GM21360 (cell line): ENCODE measurements around the gene CTBP1.

ENCODE experiments used
- ATAC-seq: cut with Tn5 transposase; IDR thresholded peaks from one replicate; pipeline ENCODE4 v1.9.1; 2021; ENCODE audit warnings: mild to moderate bottlenecking, moderate library complexity; ENCODE audit not compliant: unreplicated experiment

CTBP1 gene

DNA sequence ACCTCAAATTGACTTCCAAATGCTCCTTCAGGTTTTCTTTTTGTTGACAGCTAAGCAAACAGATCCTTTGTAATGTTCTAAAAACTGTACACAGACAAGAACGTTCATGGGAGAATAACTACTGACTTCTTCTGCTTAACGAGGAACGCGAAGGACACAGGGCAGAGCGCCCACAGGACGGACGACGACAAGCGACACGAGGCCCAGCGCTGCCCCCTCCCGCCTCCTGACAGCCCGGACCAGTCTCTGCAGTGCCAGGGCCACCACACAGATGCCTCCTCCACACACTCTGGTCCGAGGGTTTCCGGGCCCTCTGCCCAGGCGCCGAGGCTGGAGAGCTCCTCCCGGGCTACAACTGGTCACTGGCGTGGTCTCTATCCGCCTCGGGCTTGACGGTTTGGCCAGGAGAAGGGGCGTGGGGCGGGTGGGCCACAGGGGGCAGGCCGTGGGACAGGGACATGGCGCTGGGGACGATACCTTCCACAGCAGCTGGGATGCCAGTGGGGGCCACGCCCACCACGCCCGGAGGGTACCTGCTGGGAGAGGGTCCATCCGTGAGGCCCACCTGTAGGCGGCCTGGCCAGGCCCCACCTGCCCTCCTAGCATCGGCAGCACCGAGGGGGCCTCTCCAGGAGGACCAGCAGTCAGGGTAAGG lies 36.9 kb downstream of the CTBP1 start:
- no peak for ATAC-seq

DNA sequence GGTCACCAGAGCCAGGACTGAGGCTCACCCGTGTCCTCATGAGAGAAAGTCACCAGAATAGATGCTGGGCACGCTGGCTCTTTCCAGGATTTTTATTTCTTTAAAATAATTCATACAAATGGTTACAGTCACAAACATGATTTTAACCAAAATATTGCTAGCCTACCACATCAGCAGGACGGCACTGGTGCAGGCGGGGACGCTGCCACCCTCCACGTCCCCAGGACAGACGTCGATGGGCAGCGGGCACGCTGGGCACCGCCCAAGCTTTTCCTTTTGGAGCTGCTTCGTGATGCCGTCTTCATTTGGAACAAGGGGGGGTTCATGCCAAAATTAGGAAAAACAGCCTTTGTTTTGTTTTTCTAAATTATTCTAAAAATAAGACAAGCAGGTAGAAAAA lies 37.6 kb downstream of the CTBP1 start:
- no peak for ATAC-seq

DNA sequence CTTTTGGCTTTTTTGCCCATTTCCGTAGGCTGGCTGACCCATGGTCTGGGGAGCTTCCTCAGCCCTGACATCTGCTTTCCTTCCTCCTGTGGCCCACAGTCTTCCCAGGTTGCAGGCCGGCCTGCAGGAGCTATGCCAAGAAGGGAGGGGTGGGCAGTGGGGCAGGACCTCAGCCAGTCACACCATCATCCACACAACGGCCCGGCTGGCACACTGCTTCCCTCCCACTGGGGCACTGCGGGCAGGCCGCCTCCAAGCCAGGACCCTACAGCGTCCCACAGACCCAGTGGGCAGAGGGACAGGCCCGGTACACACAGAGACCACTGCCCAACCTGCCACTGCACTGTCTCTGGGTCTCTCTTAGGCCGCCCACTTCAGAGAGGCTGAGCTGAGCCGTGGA lies 38.0 kb downstream of the CTBP1 start:
- no peak for ATAC-seq

DNA sequence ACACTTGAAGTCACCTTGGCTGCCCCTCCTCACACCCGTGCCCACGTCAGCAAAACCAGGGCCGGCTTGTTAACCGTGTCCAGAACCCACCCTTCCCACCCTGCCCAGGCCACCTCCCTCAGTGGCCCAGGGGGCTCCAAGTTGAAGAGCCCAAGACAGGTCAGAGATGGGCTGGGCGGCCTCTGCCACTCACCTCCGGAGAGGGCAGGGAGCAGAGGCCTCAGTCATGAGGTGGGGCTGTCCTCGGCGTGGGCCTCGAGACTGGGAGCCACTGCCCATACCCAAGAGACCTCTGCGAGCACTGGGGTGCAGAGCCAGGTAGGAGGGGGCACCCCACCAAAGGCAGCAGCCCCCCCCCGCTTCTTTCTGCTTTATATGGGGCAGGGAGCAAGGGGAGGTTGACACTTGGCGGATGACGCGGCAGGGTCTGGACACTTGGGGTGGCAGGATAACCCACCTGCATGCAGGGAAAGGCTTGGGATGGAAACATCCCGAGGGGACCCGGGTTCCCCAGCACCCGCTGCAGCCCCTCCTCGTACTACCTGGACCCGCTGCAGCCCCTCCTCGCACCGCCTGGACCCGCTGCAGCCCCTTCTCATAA lies 38.6 kb downstream of the CTBP1 start:
- no peak for ATAC-seq

DNA sequence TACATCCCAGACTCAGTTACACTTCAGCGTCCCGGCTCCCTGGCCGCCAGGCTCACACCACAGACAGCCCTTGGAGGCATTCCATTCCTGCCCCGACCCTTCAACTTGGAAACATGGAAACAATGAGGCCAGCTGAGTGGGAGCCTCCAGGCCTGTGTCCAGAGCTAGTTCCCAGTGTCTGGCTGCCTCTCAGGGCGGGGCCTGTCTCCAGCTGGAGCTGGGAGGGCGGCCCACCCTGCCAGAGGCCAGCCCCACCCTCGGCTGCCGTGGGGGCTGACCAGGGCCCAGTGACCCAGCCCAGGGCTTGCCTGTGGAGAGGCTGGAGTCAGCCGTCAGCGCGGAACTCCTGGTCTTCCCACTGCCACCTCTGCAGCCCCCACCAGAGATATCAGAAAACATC lies 39.1 kb downstream of the CTBP1 start:
- no peak for ATAC-seq

DNA sequence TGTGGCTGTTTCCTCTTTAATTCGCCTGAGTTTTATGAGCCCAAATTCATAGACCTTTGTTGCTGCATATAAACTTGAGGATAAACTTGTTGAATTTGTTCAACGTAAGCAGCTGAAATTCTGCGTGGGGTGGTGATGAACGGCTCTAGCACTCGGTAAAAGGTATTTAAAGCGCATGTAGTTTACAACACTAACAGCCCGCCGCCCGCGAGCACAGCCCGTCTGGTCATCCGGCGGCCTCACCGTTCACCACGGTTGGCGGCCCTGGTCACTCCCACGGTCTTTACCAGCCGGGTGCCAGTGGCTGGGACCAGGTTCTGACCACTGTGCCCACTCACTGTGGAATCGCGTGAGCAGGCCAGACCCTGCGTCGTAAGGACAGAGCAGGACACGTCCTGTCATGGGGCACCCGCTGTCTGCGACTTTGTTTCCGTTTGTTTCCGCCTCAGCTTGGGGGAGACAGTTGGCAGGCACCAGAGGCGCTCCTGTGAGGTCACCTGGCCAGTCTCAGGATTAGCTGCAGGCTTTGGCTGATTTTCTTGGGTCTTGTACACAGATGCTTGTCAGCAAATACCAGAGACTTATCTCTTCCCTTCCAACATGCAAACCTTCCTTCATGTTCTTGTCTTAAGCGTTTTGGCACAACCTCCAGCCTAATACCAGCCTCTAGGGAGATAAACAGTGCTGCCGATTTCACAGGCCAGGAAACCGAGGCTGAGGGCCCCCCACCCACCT lies 39.8 kb downstream of the CTBP1 start:
- no peak for ATAC-seq

DNA sequence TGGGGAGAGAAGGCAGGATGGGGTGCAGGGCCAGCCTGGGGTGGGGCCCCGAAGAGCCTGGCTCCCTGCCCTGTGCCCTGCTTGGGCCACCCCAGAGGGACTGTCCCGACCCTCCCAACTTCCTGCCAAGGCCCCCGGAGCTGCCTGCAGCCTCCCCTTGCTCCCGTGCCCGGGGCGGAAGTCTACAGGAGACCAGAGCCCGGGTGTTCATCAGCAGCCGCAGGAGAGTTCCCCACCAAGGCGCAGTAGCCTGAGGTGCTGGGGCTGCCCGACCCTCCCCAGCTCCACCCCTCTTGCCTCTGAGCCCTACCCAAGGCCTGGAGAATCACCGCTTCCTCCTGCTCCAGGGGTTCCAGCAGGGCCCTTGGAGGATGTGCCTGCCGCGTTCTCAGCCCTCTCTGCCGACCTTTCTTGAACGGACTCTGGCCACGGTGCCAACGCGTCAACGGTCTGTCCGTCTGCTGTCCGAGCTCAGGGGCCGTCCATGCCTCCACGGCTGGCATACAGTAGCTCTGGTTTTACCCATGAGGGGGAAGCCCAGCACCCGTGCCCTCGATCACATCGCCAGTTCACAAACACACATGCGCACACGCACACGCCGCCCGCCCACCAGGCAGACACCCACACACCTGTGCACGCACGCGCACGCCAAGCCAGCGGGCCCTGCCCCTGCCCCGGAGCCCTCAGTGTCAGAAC lies 40.5 kb downstream of the CTBP1 start:
- no peak for ATAC-seq

DNA sequence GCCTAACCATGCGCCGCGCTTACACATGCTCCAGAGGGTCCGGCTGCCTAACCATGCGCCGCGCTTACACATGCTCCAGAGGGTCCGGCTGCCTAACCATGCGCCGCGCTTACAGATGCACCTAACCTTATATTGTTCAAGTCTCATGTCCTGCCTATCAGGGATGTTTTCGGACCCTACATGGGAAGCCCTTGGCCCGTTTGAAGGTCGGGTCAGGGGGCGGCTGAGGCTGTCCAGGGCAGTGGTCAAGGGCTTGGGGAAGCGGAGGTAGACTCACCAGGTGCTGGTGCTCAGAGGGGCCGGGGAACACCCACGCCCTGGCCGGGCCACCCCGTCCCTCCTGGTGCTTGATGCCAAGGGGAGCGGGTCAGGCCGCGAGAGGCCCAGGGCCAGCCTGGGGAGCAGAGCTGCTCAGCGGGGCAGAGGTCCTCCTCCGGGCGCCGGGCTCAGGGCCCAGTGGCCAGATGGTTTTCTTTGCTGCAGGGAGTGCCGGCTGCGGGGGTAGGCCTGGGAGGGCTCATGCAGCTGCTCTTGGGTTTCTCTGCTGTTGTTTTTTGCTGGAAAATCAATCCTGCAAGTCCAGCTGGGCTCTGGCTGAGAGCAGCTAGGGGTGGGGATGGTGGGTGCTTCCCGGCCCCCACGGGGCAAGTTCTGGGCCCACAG lies 41.2 kb downstream of the CTBP1 start:
- no peak for ATAC-seq

DNA sequence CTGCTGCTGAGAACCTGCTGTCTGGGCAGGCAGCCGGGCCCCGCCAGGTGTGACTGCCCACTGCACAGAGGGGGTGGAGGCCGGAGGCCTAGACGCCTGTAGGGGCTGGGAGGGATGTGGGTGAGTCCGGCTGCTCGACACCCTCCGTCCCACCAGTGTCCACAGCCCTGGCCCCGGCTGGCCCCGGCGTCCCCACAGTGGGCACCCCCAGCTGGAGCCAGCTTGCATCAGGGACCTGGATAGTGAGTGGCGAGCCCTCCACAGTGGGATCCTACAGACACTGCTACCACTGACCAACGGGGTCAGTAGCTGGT lies 41.8 kb downstream of the CTBP1 start:
- no peak for ATAC-seq

DNA sequence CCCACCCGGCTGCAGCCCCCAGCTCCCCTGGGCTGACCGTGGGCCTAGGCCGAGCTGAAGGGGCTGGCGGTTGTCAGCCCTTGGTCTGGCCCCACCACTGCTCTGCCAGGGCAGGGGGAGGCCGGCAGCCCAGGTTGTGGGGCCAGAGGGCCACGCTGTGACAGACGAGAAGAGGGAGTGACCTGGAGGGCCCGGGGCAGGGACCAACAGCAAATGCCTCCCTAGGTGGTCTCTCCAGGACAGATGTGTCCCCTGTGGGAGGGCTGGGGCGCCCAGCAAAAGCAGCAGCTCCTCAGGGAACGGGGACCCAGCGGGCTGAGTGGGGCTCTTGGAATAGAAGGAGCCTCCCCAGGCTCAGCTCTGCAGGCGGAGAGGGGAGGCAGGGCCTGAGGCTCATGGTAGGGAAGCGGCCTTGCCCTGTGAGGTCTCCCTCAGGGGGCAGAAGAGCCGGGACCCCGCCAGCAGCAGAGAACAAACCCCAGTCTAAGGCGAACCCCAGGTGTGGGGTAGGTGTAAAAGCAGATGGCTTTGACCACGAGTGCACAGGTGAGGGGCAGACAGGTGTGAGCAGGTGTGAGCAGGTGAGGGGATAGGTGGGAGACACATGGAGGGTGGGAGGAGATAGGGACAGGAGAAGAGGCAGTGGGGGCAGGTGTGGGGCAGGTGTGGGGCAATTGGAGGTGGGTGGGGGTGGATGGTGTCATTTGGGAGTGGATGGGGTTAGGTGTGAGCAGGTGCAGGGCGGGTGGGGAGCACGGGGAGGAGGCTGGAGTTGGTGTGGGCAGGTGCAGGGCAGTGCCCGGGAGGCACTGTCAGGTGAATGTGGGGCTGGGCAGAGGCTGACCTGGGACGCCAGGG lies 42.4 kb downstream of the CTBP1 start:
- ATAC-seq, result no peak

DNA sequence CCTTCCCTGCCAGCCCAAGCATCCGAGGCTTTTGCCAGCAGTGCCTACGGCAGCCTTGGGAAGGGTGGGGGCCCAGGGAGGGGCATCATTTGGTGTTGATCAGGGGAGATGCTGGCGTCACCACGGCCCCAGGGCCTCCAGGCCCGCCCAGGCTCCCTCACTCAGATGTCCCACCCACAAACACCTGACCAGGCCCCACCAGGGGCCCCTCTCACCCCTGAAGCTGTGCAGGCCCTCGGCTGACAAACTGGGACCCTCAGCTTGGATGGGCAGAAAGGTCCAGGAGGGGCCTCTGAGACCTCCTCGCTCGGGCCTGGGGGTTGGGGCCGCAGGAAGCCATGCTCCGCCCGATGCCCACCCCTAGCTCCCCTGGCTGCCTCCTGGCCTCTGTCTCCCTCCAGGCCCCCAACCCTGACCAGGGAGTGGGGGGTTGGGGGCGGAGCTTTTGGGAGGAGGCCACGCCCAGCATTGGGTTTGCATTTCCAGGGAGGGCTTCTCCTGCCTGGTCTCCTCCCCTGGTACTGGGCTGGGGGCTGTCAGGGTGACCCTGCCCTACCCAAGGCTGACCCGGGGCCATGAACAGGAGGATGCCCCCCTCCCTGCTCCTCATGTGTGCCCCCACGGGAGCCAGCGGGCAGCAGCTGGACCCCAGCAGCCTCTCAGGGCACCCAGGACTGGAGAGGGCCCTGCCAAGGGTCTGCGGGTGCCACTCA lies 43.2 kb downstream of the CTBP1 start:
- no peak for ATAC-seq

DNA sequence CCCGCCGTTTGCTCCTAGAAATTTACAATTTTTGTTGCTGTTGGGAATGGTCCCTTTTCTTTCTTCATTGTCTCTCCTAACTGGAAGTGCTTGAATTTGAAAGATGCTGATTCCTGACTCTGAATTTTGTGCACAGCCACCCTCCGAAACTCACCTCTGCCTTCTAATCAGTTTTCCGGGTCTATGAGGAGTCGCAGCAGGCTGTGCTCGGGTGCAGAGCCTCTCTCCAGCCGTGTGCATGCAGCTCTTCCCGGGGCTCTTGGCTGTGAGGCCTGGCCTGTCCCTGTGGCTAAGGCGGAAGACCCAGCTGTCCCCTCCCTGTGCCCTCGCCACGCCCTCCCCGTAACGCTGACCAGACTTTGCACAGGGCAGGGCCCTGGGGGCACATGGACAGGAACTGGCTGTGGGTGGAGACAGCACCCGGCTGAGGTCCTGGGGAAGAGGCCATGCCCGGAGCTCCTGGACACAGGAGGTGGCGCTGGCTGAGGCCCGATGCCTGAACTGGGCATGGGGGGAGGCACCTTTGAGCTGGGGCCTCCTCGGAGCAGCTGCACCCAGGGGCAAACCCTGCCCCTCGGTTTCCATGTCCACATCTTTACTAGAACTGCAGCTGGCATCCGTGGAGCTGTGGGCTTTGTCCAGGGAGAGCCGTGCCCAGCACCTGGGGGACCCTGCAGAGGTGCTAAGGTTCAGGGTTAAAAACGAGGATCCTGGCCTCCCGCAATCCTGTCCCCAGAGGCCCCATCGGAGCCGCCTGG lies 43.9 kb downstream of the CTBP1 start:
- ATAC-seq, result no peak

DNA sequence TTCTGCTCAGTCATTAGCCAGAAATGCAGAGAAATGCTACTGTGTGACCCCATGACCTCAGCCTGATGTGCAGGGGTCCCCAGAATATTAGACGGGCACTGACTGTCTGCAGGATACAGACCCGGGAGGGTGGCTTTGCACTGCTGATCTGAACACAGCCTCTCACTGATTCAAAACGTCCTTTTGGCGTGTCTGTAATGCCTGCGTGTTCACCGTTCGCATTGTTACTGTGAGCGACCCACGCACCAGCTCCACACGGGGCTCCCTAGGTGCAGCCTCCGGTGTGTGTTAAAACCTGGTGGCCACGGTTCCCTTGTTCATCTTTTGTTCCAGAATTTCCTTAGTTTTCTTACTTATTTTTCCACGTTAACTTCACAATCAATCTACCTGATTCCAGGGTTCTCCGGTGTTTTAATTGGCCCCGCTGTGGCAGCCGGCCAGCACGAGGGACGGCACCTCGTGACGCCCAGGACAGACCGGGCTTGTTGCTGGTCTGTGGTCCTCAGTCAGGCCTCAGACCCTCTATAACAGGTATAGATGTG lies 44.6 kb downstream of the CTBP1 start:
- no peak for ATAC-seq

DNA sequence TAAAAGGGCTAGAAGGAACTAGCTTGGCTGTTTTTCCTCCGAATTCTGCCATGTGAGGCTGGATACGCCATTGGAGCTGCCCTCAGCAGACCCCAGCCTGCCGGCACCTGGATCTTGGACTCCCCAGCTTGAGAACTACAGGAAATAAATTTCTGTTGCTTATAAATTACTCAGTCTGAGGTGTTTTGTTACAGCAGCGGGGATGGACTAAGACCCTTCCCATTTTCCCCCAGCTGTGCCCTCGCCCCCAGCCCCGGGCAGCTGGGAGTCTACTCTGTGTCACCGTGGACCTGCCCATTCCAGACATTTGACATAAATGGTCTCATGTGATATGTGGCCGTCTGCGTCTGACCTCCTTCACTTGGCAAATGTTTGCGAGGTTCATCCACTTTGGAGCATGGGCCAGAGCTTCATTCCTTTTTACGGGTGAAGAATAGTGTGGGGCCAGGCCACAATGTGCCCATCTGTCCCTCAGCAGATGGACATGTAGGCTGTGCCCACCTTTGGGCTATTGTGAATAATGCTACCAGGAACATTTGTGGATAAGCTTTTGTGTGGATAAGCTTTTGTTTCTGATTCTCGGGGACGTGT lies 45.8 kb downstream of the CTBP1 start:
- no peak for ATAC-seq

DNA sequence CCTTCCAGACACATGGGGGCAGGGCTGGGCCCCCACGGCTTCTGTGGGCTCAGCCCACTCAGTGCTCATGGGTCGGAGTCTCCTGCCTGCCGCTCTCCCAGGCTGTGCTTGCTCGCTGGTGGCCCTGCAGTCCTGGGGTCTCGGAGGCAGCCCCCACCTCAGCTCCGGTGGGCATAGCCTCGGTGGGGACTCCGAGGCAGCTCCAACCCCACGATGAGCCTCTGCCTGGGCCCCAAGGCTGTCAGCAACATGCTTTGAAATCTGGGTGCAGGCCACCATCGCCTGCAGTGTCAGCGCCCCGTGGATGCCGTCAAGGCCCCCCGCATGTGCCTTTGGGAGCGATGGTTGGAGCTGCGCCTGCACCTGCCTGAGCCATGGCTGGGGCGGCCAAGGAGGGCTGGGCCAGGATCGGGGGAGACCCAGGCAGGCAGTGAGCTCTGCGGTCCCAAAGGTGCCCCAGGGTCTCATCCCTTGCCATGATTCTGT lies 46.4 kb downstream of the CTBP1 start:
- no peak for ATAC-seq

DNA sequence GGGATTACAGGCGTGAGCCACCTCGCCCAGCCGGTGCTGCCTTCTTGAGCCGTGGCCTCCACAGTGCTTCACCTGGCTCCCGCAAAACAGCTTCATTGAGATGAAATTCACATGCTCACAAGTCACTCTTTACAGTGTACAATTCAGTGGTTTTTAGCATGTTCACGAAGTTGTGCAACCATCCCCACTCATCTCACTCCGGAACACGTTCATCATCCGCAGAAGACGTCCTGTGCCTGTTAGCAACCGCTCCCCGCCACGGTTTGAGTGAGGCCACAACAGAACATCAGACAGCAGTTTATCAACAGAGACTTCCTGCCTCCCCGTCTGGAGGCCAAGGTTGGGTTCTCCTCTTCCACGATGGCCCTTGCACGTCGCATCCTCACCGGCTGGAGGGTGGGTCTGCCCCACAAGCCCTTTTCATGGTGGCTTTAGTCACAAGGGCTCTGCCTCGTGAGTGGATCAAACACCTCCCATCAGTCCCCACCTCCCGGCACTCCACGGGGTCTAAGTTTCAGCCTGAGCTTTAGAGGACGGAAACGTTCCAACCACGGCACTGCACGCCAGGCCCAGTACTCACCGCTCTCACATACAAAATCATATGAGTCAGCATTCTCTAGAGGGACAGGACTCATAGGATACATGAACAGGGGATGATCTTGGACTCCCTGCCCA lies 46.9 kb downstream of the CTBP1 start:
- no peak for ATAC-seq

DNA sequence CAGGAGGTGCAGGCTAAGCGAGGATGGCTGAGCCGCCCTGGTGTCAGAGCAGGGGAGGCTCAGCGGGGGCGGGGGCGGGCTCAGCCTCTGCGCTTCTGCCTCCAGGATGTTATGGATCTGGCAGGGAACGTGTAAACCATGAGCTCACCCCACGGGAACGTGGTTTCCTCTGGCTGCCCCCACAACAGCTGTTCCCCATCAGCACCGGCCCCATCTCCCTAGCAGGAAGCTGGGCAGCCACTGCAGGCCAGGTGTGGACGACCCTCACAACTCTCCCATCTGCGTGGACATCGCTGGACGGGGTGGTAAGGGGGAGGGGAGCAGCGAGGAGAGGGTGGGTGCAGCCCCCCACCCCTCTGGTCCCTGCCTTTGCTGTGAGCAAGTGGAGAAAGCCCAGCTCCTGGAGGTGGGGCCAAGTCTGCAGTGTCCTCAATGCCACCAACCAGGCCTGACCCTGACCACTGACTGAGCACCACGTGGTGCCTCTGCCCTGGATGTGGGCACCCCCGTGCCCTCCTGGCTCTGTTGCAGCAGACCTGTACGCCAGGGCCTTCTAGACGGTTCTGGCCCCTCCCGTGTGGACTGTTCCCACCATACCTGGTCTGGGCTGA lies 48.4 kb downstream of the CTBP1 start:
- ATAC-seq, result no peak
